Ovary (tissue), 3 donors: Measurements from ENCODE around the gene SHBG.
"Not testable (repeated sequence)": the region's sequence is repeated elsewhere in the genome, so short reads cannot be mapped to it uniquely, and the experiment has no call there.

Source experiments
- CTCF ChIP-seq, 3 donors: fragments of 450-650 bp in 2 of 3; fragments of 200-600 bp in 1 of 3; IDR thresholded peaks; one replicate each; pipeline versions ENCODE4 v1.5.1 to v1.8.0; 2016 to 2022; ENCODE audit warnings: antibody characterized with exemption in 3 of 3, mild to moderate bottlenecking in 1 of 3
- EP300 ChIP-seq: sonication (generic); formaldehyde crosslinking; IDR thresholded peaks from one replicate; pipeline ENCODE4 v1.6.1; 2017; ENCODE audit warnings: antibody characterized with exemption
- POLR2A ChIP-seq: fragments of 450-650 bp; IDR thresholded peaks from one replicate; pipeline ENCODE4 v1.6.1; 2017; ENCODE audit warnings: antibody characterized with exemption, mild to moderate bottlenecking, moderate library complexity
- donor health status: DM: no; HTN: no; CAD: no.

GRCh38 chr17:7597561-7597960 lies 32.4 kb upstream of the SHBG start:
- not testable (repeated sequence) for TF ChIP-seq CTCF (IDR thresholded peaks at IDR 0.05); EP300; POLR2A
